ENCODE measurements around the gene SAMD8.

SAMD8 gene

GRCh38 chr10:75111365-75111906, at the start of gene SAMD8:
TSS of gene SAMD8 (plus strand) at chr10:75111656. CDS start at chr10:75150529, 38,873 bp downstream.
- peak; percentile 41 for DNase-seq

DNA sequence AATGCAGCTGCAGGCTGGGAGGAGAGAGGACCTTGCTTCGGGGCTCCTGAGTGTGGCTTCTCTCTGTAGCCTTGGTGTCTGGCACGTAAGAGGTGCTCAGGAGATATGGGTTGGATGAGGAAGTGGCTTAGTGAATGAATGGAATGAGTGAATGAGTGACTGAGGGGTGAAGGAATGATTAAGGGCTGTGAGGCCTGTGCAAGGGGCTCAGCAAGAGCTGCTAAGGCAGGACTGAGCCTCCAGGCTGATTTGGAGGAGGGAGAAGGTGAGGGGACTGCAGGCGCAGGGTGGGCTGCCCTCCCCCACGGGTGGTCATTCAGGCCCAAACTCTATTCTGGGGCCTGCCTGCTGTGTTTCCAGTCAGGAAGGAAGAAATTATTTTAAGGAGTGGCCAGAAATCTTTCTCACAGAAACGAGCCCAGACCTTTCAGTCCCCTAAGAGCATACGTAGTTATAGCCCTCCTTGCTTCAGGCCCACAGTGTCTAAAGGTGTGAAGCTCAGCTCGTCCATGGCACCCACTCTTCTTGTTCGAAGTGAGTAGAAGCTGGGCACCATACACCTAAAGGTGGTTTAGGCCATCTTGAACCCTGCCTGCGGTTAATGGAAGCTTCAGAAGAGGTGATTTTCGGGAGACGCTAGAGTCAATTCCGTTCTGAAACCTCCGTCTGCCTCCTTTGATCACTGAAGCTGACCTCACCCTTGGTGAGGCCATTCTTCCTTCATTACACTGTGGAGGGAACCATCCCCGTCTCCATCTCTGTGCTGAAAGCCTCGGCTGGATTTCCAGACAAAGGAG, 49.5 kb upstream of the SAMD8 start:
- DNase-seq, result no peak

GRCh38 chr10:75062506-75063299, 48.8 kb upstream of the SAMD8 start:
- DNase-seq, result no peak

DNA sequence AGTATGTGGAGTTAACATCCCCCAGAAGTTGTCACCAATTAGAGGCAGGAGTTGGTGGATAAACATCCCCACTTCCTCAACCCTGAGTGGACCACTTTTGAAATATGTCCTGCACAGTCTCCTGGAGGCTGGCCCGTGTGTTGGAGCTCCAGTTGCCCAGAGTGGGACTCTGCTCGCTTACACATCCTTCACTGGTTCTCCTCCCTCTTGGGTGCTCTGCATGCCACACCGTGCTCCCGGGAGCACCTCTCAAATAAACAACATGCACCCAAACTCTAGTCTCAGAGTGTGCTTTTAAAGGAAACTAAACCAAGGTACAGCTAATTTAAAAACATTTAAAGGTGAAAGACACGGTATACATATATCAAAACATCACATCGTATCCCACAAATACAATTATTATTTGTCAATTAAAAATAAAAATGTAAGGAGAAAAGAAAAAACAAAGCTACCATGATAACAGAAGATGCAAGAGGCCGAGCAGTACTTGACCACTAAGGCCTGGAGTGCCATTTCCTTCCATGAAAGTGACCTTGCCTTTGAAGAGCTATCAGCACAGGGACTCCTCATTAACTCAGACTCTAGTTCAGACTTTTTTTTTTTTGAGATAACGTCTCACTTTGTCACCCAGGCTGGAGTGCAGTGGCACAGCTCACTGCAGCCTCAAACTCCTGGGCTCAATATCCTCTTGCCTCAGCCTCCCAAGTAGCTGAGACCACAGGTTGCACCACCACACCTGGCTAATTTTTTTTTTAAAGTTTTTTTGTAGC, 47.8 kb upstream of the SAMD8 start:
- no peak for DNase-seq

DNA sequence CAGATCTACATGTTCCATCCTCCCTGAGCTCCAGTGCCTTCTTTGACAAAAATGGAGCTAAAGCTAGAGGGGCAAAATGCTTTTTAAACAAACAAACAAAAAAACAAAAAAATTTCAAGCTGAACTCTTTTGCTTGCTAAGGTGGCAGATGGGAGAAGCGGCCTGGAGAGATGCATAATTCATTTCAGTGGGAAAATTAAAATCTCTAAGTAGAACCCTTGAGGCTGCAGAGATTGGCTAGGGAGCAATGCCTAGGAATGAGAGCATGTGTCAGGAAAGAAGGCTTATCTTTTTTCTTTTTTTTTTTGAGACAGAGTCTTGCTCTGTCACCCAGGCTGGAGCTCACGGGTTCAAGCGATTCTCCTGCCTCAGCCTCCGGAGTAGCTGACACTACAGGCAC, 46.4 kb upstream of the SAMD8 start:
- DNase-seq, result no peak

DNA sequence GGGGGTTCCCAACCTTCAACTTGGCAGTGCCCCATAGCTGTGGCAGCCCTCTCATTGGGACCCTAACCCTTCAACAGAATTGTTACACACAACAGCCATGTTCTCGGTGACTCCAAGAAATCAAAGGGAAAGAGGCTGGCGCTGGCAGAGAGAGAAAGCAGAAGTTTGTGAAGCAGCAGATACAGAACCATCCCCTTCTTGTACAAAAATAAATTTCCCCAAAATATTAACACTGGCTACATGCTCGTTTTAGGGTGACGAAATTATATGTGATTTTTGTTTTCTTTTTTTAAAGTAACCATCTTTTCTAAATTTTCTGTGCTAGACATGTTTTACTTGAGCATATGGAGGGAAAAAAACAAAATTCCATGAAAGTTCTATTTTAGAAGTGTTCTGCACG, 45.2 kb upstream of the SAMD8 start:
- no peak for DNase-seq

GRCh38 chr10:75067272-75067671, 44.2 kb upstream of the SAMD8 start:
- no peak for DNase-seq

- DNase-seq, result no peak
Measured at GRCh38 chr10:75068523-75068922, 42.9 kb upstream of the SAMD8 start.

GRCh38 chr10:75070476-75070875, 41.0 kb upstream of the SAMD8 start:
- DNase-seq, result no peak

DNA sequence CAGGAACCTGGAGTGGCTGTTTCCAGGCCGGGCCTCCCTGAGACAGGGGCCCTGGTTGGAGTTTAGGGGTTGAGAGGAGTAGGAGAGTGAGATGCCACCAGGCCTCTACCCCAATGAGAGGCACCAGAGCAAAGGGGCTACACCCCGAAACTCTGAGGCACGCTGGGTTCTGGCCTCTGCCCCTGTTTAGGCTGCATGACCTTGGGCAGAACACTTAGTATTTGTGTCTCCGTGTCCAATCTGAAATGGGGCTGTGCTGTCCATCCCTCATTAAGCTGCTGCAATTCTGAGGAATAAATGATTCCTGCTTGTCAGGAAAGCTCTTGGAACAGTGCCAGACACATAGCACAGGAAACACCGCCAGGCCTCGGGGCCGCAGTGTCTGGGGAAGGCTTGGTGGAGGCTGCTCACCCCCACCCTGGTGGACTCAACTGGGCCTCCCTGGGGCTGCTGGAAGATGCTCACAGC, 40.5 kb upstream of the SAMD8 start:
- DNase-seq, result no peak

GRCh38 chr10:75071756-75072155, 39.7 kb upstream of the SAMD8 start:
- DNase-seq, result no peak

- no peak for DNase-seq
Measured at GRCh38 chr10:75072727-75073126, 38.7 kb upstream of the SAMD8 start.

DNA sequence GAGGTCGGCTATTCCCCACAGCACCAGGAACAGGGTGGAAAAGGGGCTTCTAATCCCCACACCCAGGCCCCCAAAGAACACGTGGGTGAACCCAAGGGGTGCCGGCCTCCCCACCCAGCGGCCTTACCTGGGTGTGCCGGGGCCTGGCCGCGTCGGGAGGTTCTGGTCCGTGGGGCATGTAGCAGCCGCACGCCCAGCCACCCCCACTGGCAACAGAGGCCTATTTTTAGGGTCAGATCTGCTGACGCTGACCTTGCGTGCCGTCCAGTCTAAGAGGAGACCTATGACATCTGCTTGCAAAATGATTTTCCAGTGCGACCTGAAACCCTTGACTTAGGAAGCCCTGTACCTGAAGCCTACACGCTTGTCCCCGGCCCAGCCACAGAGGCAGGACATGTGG, 38.0 kb upstream of the SAMD8 start:
- no peak for DNase-seq

GRCh38 chr10:75074711-75075445, 36.6 kb upstream of the SAMD8 start:
- no peak for DNase-seq

GRCh38 chr10:75076348-75076747, 35.1 kb upstream of the SAMD8 start:
- no peak for DNase-seq

DNA sequence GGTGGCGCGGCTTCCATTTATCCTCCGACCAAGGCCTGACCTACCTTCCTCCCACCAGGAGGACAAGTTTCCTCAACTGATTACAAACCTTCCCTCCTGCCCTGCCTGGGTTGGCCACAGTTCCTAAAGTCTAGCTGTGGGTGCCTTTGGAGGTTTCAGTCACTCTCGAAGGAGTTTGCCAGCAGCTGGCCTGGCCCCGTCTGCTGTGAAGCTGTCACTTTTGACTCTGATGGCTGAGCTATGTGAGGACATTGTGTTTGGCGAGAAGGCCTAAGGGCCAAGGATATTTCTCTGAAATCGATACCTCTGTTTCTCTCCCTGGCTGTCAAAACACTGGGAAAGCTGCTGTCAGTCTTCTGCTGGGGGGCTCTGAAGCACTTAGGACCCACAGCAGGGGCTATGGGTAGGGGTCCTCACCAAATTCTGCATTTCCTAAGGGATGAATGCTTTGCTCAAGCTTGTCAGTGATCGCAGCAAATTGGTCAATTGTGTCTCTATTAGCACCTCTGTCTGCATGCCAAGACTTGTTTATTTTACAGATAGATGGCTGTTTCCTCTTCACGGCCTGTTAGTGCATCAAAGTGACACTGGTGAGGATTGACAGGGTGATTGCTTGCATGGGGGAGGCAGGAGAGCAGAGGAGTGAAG, 31.9 kb upstream of the SAMD8 start:
- no peak for DNase-seq

- DNase-seq, result no peak
Measured at GRCh38 chr10:75080554-75080953, 30.9 kb upstream of the SAMD8 start.

DNA sequence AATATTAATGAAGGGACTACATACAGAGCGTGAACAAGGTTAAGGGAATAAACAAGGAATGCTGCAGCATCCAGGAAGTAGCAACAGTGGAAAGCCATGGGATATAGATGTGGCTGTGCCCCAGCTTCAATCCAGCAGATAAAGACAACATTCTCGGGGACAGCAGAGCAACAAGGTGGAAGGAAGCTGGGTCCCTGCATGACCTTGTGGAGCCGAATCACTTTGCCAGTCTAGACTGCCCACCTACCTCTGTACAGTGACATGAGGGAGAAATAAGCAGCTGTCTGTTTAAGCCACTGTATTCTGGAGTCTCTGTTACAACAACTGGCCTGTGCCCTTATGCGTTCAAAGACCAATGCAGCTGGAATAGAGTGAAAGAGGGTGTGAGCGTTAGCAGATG, 30.1 kb upstream of the SAMD8 start:
- DNase-seq, result no peak

DNA sequence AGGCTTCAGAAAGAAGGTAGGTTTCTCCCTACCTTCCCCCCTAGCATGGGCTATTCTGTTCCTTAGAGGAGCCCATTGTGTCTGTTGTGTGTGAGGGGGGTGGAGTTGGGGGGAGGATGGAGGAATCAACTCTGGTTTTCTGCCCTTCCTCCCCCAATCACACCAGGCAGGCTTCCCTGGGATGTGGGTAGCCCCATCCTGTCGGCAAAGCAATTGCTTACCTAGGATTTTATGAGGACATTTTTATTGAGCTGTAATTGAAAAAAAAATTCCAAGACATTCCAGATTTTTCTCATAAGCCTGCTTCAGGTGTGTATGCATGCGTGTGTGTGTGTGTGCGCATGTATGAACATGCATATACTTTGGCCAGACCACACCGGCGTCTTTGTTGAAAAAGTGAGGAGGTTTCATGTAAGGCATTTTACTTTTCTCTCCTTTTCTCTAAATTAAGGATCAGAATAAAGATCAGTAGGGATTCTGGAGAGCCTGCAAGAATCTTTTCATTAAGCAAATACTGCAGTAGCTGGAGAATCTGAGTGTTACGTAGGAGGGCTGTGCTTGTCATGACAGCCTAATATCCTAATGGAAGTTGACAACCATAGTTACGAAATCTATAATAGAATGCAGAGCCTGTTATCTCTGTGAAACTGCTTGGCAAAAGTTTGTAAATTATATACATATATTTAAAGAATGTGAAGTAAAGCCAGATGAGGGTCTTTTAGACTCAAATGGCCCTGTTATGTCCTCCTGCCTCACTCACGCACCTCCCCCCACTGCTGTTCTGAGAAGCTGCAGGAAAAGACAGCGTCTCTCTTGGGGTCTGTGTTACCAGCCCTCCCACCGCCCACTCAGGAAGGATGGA, 27.3 kb upstream of the SAMD8 start:
- DNase-seq, result no peak

- DNase-seq, result no peak
Measured at GRCh38 chr10:75084834-75085384, 26.5 kb upstream of the SAMD8 start.
